NCI-H1694 treated with DMSO at 0.1 percent for 48 hours (cell line): ENCODE data around the gene CRISP2.

Experiments
- DNase-seq: peaks from one replicate; lab custom pipeline; 2025; lab: John Stamatoyannopoulos, UW

CRISP2 gene

DNA sequence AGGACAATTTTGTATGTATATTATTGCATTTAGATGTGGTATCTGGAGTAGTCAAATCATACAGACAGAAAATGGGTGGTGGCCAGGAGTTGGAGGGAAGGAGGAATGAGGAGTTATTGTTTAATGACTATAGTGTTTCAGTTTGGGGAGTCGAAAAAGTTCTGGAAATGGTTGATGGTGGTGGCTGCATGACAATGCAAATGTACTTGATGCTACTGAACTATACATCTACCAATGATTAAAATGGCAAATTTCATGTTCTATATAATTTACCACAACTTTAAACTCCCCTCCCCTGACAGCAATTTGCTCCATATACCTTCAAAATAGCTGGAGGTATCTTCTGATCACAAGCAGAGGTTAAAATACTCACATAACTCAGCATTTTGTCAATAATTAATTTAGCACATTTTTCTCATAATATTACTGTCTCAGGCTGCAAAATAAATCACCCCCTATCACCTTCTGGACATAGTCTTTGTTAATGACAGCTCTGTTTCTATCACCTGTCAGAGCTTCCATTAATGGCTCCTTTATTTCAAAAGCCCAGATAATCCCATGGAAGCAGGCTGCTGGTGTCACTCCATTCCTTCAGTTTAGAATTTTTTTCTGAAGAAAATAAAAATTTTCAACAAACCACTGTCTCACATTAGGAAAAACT lies 51.0 kb downstream of the CRISP2 start:
- DNase-seq: no peak

DNA sequence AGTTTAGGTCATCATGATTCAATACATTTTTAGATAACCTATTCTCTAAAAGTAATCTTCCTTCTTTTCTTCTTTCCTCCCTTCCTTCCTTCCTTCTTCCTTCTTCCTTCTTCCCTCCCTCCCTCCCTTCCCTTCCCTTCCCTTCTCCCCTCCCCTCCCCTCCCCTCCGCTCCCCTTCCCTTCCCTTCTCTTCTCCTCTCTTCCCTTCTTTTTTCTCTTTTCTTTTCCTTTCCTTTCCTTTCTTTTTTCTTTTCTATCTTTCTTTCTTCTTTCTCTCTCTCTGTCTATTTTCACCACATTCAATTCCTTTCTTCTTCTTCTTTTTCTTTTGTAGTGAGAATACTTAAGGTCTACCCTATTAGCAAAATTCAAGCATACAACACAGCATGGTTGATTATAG lies 59.4 kb downstream of the CRISP2 start:
- DNase-seq: no peak

DNA sequence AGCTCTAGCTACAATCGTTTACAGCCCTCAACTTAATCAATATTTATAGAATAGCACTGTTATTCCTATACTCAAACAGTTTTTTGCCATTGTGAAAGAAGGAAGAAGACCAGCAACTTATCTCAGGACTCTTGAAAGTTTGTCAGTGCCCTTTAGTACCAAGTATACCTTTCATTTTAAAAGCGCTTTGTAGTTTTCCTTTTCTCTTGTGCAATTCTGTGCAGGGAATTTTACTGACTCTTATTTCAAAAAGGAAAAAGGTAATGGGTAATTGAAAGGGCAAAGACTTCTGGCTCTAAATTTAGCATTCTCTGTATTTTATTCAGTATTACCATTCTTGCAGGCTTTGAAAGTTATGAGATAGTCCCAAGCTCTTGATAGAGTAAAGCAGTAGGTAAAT lies 59.9 kb downstream of the CRISP2 start:
- no peak for DNase-seq

DNA sequence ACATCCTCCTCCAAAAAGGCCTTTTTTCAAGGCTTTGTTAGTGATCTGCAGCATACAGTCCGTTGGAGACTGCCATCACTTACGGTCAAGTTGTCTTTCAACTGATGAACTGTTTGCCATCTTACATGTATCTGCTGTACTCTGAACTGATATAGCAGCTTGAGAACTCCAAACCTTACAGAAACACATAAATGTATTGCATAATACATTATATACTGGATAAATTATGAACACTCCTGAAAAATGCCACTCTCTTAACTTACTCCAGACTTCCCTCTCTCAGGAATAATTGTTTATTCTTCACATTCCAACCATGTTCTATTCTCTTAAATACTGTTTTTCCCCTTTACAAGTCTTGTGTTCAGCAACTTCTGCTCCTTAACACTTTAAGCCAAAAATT lies 62.1 kb downstream of the CRISP2 start:
- no peak for DNase-seq

DNA sequence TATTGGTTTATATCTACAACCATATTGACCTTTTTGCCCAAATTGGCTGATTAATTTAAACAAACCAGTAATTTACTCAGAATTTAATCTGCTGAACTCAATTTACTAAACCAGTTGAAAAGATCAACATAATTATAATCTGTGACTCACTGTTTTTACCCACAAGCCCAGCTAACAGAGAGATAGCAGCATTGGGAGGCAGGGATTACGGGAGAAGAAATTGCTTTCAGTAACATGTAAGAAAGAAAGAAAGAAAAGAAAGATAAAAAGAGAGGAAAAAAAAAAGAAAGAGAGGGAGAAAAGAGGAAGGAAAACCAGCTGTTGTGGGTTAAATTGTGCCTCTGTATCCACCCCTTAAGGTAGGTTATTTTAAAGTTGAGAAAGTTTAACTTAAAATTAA lies 63.4 kb downstream of the CRISP2 start:
- DNase-seq: no peak

DNA sequence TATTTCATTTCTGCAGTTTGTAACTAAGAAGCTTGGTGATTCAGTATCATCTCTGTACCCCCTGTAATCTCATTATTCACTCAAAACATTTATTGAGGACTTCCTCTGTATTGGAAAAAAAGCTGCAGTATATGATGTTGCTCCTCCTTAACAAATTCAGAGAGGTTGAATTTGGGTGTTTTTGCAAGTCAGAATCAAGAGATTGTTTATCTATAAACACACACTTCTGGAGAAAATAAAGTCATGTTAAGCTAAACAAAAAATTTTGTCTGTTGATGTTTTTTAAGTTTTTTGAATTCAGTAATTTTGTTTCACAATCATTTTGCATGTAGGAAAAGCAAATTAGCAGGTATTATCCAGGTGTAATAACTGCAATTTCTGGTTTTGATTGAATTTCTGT lies 65.3 kb downstream of the CRISP2 start:
- no peak for DNase-seq

DNA sequence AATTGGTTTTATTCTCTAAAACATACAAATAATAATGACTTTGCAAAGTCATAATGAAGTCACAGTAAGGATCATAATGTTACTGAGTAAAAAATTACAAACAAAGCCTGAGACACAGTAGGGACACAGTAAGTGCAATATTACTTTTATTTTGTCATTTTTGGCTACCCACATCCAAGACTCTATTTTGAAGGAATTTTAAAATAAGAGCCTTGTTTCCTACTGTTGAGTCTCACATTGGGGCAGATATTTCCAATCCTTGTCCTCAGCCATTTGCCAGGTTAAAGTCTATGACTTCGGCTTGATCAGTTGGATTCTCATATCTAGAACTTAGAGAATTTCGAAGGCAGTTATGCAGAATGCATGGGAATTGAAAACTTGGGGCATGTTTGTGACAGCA lies 65.9 kb downstream of the CRISP2 start:
- no peak for DNase-seq

DNA sequence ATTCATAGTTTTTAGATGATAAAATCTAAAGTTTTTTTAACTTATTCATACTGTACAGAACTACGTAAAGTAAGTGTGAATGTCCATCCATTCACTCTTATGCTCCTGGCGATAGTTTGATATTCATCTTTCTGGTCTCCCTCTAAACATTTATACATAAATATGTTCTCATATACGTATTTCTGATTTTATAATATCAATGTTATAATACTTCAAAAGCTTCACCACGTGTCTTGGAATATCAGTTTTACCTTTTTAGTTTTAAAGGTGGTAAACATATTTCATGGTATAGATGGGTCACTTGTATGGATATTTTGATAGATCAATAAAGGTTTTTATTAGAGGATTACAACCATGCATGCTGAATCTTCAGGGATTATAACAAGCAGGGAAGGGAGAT lies 66.4 kb downstream of the CRISP2 start:
- no peak for DNase-seq

DNA sequence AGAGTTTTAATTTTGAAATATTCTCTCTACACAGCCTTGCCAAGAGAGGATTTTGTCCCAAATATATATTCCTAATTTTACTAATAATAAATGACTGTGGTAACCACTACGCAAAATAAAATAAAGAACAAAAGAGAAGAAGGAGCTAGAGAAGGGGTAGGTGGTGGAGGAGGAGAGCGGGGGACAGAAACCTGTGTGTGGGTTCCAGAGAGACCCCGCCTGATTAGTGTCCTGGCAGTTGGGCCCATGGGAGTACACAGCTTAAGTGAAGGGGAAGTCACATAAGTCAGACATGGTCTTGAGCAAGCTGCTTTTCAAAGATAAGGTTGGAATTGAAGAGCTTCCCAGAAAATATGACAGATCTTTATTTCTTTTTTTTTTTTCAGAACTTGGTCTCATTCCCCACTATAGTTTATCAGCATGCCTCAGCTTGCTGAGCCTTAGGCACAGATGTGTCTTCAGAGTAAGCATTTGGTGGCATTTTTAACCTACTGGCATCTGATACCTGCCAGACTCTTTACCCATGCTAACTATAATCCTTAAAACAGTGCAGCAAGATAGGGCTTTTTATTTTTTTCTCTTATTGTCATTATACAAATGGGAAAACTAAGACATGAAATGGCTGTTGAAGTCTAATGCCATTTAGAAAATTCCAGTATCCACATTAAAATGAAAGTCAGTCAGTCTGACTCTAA lies 67.1 kb downstream of the CRISP2 start:
- DNase-seq: no peak

DNA sequence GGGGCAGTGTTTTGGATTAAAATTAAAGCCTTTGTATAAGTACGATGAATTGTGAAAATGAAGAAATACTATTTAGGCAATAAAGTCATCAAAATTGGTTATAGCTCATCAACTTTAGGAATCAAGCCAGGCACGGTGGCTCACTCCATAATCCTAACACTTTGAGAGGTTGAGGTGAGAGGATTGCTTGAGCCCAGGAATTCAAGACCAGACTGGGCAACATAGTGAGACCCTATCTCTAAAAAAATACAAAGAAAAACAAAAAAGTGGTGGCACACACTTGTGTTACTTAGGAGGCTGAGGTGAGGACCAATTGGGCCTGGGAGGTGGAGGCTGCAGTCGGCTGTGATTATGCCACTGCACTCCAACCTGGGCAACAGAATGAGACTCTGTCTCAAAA lies 68.2 kb downstream of the CRISP2 start:
- no peak for DNase-seq
